Lower leg skin (tissue), 4 donors: ENCODE results near the gene ADAMTS8. TPM values are rescaled to one million over a fixed set of nuclear protein-coding genes. Genes with fewer than 3 reads are reported as not detected.
A peak's percentile ranks its signal among the peaks of the same experiment; 100 is the strongest.

Experiments
- DNase-seq, 2 donors: peaks; one replicate each; pipeline ENCODE4 v3.0.0-alpha.2; 2019; ENCODE audit warnings: low spot score in 2 of 2
- H3K4me3 ChIP-seq: fragments of 200-600 bp; sonication (generic); 2 replicates; pipeline ENCODE4 v1.5.1; 2017; ENCODE audit warnings: mild to moderate bottlenecking, low read depth; ENCODE audit not compliant: poor library complexity, severe bottlenecking
- CTCF ChIP-seq, 3 donors: fragments of 450-650 bp; IDR thresholded peaks; one replicate each; pipeline ENCODE4 v1.5.1; 2016; ENCODE audit warnings: antibody characterized with exemption in 3 of 3, mild to moderate bottlenecking in 3 of 3, moderate library complexity in 2 of 3
- POLR2A ChIP-seq, 2 donors: fragments of 450-650 bp; IDR thresholded peaks; one replicate each; pipeline ENCODE4 v1.6.1; 2016 to 2017; ENCODE audit warnings: antibody characterized with exemption in 2 of 2, mild to moderate bottlenecking in 1 of 2, moderate library complexity in 1 of 2
- WGBS, 2 donors: methylation state at CpG; one replicate each; pipeline ENCODE4 v1.1.5; 2018; 5-methylcytosine and 5-hydroxymethylcytosine counted together
- intact Hi-C: fragments of 100-400 bp; cut with DNase I; formaldehyde crosslinking; loops from one replicate; pipeline ENCODE4 v1.15.0; 2023; ENCODE audit warnings: low total_unique reads
- total RNA-seq, 4 donors: library from RNA; depleted of rRNA; stranded (reverse); fragments of >200 nt; gene quantifications; one replicate each; pipeline ENCODE4 v1.1.0, GENCODE V29; 2016

Gene ADAMTS8
- total RNA-seq, 4 donors from 2014 or later: 0.15 to 1.4 (median 0.81) TPM; not detected in 1

GRCh38 chr11:130471731-130472433, 43.5 kb upstream of the ADAMTS8 start:
- H3K4me3 ChIP-seq: no peak overlapping the region
- TF ChIP-seq CTCF (IDR thresholded peaks at IDR 0.05) (no peak), POLR2A (IDR thresholded peaks at IDR 0.05) (no peak)
- intact Hi-C loops: no loop called here
- DNase-seq: peak in 1 of 2 donors; percentile 86
- 79 to 88% methylated on average over 11 of the region's 11 CpGs for WGBS, 2 donors

- WGBS, 2 donors: 90 to 91% methylated on average over 20 of the region's 20 CpGs
- H3K4me3 ChIP-seq: no peak overlapping the region
- intact Hi-C loops: no loop called here
- peak in 1 of 2 donors; percentile 52 for DNase-seq
- TF ChIP-seq POLR2A (IDR thresholded peaks at IDR 0.05) (no peak), CTCF (IDR thresholded peaks at IDR 0.05) (no peak)
Measured at GRCh38 chr11:130470832-130471706, 42.7 kb upstream of the ADAMTS8 start.

DNA sequence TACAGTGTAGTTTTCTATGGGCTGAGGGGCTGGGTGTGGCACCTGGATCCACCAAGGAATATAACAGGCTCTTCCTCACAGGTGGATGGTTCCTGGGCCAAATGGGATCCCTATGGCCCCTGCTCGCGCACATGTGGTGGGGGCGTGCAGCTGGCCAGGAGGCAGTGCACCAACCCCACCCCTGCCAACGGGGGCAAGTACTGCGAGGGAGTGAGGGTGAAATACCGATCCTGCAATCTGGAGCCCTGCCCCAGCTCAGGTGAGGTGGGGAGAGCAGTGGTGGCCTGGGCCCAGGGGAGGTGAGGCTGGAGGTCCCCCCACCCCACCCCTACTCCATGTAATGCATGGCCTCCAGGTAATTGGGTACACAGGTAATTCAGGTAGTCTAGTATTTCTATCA, 40.8 kb upstream of the ADAMTS8 start:
- WGBS, 2 donors: 85 to 86% methylated on average over 6 of the region's 6 CpGs
- peak in 1 of 2 donors; percentile 78 for DNase-seq
- intact Hi-C loops: no loop called here
- no peak for TF ChIP-seq CTCF (IDR thresholded peaks at IDR 0.05)
- TF ChIP-seq POLR2A (IDR thresholded peaks at IDR 0.05): no peak
- H3K4me3 ChIP-seq: no peak overlapping the region

- WGBS, 2 donors: 84 to 87% methylated on average over 10 of the region's 10 CpGs
- H3K4me3 ChIP-seq: no peak overlapping the region
- TF ChIP-seq POLR2A (IDR thresholded peaks at IDR 0.05): no peak
- TF ChIP-seq CTCF (IDR thresholded peaks at IDR 0.05): no peak
- DNase-seq: peak in 1 of 2 donors; percentile 68
- intact Hi-C loops: no loop called here
Measured at GRCh38 chr11:130467116-130467900, 38.9 kb upstream of the ADAMTS8 start.

DNA sequence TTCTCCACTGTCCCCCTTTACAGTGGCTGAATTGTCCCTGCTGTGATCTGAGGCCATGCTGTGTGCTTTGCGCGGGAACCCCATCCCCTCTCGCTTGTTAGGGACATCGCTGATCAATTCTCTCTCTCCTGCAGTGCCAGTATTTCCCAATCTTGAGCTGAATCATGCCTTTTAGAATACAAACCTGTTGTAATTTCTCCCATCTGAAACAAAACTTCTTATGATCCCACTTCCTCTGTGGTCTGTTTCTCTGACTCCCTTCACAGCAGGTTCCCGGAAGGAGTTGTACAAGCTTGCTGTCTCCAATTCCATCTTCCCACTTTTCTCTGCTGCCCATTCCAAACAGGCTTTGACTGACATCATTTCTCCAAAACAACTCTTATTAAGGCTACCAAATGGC, 36.9 kb upstream of the ADAMTS8 start:
- WGBS, 2 donors: 96 to 97% methylated on average over 5 of the region's 5 CpGs
- no peak for DNase-seq
- intact Hi-C loops: no loop called here
- H3K4me3 ChIP-seq: no peak overlapping the region
- TF ChIP-seq POLR2A (IDR thresholded peaks at IDR 0.05): no peak
- no peak for TF ChIP-seq CTCF (IDR thresholded peaks at IDR 0.05)
